HTERT RPE-1 (cell line): Measurements from ENCODE around the gene GPR3.
"Not testable (repeated sequence)": the region's sequence is repeated elsewhere in the genome, so short reads cannot be mapped to it uniquely, and the experiment has no call there.

Experiments used
- in situ Hi-C: fragments of 300-500 bp; cut with MboI; formaldehyde crosslinking; loops from 4 replicates; pipeline ENCODE4 v1.14.3; 2020; ENCODE audit warnings: low sequenced_read_pairs

The GPR3 gene

DNA sequence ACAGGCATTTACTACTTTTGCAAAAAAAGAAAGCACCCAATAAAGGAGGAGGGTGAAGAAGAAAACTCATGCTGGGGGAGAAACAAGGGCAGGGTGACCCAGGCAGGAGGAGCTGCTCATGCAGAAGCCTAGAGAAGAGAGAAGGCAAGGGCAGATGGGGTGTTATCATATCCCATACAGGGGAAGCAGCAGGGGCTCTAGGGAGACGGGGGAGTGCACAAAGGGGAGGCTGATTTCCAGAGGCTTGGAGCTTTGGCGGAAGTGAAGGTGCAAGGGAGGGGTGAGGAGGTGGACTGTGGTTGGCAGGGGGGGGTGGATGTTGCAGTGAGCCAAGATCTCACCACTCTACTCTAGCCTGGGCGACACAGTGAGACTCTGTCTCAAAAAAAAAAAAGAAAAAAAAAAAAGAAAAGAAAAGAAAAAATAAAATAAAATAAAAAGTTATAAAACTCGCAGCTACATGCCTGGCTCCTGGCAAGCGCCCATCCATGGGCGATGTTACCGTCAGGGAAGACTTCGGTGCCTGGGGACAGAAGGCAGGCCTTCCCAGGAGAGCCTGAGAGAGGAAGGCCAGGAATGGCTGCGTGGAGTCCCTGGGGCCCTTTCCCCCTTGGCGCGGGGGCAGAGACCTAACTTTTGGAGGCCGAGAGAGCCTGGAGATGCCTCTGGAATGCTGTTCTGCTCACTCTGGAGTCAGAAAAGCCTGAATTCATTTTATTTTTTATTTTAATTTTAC lies 14.5 kb upstream of the GPR3 start:
- in situ Hi-C loops, result no loop called here

DNA sequence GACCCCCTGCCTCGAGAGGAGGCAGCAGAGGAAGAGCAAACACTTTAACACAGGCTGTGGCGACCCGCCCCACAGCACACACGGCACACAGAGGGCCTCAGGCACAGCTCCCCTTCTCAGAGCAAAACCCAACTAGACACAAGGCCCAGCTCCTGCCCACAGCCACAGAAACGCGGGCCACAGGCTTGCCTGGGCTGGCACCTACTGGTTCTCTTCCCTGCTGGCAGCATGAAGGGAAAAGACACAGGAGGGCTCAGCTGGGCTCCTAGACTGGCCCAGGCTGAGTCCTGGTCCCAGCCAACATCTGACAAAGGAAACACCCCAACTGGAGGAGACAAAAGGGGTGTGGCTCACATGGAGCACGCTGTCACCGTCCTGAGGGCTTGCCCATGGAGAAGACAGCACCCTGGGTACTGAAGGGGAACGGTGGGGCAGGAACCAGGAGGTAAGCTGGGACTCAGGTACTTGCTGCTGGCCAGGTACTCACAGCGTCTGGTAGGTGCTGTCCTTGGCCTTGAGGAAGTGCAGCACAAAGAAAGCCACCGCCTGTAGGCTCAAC lies 12.8 kb upstream of the GPR3 start:
- in situ Hi-C loops, result no loop called here

GRCh38 chr1:27380224-27380623 lies 12.2 kb upstream of the GPR3 start:
- in situ Hi-C loops, result no loop called here

- in situ Hi-C loops, result no loop called here
Measured at GRCh38 chr1:27380766-27381733, 11.4 kb upstream of the GPR3 start.

- in situ Hi-C loops, result no loop called here
Measured at GRCh38 chr1:27381969-27382762, 10.3 kb upstream of the GPR3 start.

DNA sequence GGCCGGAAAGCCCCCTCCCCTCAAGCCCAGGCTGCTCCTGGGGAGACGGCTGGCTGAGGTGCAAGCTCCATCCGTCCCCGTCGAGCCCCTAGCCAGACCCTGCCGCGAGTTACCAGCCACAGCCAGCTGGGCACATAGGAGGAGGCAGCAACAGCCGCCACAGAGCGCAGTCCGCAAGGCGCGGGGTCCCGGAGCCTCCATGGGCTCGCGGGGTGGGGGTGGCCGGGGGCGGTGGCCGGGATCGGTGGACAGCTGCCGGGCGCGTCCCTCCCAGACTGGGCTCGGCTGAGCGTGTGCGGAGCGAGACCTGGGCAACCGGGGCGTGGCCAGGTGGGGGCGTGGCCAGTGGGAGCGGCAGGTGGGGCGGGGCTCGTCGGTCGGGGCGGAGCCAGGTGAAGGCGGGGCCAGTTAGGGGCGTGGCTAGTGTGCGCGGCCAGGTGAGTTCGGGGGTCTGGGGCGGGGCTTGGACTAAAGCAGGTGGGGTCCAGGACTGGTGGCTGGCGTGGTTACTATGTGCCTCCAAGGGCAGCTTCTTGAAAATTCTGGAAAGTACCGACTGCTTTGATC lies 9.3 kb upstream of the GPR3 start, which contains the start of gene CD164L2:
Gene CD164L2 (minus strand): TSS at position 295 of the 567 bp plus-strand sequence. CDS start 94 bp downstream, at position 201.
- in situ Hi-C loops, result no loop called here

DNA sequence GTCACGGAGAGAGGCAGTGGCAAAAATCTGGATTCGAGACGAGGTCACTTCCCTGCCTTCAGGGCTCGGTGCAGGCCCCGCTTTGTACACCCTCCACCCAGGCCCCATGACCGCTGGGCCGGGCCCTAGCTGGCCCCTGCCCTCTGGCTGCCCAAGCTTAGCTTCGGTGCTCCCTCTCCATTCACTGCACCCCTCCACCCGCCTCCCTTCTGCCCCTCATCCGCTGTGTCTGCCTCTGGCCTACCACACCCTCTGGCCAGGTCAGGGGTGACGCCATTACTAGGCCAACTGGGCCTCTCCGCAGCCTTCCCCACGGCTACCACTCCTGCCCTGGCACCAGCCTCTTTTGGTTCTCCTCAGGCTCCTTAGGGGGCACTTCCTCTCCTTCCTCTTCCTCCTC lies 8.8 kb upstream of the GPR3 start:
- in situ Hi-C loops, result no loop called here

GRCh38 chr1:27384797-27385196 lies 7.6 kb upstream of the GPR3 start:
- in situ Hi-C loops, result not testable (repeated sequence)

- in situ Hi-C loops, result no loop called here
Measured at GRCh38 chr1:27388337-27389005, 4.0 kb upstream of the GPR3 start.

DNA sequence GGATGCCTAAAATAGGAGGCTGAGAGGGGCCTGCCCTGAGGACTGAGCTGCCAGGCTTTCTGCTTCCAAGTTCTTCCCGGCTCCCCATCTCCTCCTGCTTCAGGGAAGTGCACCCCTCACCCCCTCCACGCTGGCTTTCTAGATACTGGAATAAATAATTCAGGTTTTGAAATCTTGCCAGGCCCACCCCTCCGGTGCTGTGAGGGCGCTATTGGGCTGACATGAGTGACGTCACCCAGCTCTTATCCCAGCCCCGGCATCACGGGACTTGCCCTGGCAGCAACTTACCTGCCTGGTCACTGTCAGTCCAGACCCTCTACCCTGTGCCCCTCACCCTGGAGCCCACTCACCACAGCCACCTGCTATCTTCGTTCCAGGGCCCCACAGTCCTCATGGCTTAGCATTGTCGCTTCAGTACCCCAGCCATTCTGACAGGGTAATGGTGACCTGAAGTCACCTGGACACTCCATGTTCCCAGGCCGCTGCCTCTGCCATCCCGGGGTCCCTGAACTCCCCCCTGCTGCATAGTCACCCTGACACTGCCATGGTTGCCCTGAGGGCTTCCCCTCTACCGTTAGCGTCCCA lies 819 bp upstream of the GPR3 start:
- in situ Hi-C loops, result no loop called here

- in situ Hi-C loops, result no loop called here
Measured at GRCh38 chr1:27392778-27393635, 585 bp downstream of the GPR3 start.

GRCh38 chr1:27393641-27394281 lies 1.3 kb downstream of the GPR3 start:
- in situ Hi-C loops, result no loop called here

DNA sequence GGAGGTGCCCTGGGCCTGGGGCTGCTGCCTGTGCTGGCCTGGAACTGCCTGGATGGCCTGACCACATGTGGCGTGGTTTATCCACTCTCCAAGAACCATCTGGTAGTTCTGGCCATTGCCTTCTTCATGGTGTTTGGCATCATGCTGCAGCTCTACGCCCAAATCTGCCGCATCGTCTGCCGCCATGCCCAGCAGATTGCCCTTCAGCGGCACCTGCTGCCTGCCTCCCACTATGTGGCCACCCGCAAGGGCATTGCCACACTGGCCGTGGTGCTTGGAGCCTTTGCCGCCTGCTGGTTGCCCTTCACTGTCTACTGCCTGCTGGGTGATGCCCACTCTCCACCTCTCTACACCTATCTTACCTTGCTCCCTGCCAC lies 1.8 kb downstream of the GPR3 start:
- in situ Hi-C loops, result no loop called here

- in situ Hi-C loops, result no loop called here
Measured at GRCh38 chr1:27394925-27395324, 2.5 kb downstream of the GPR3 start.

GRCh38 chr1:27395441-27396195 lies 3.2 kb downstream of the GPR3 start:
- in situ Hi-C loops, result no loop called here

DNA sequence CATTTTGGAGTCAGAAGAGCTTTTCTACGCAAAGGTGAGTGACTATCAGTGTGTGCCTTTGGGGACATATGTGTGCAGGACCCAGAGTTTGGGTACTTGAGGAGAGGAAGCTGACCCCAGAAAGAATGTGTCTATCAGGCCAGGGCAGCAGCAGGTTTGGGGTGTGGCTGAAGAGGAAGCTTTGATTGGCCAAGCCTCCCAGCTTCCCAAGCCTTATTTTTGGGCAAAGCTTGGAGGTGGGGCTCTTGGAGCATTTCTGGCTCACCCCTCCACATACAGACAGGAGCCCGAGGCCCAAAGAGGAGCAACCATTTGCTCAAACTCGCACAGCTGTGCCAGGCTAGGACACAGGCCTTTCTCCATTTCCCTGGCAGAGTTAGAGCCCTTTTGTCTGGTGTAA lies 4.7 kb downstream of the GPR3 start:
- in situ Hi-C loops, result no loop called here

GRCh38 chr1:27397749-27398148 lies 5.3 kb downstream of the GPR3 start:
- in situ Hi-C loops, result no loop called here
